Kidney (tissue), 14 donors: Measurements from ENCODE around the gene DEFB108B. TPM values are rescaled to one million over a fixed set of nuclear protein-coding genes. Genes with fewer than 3 reads are reported as not detected.
"Not testable (repeated sequence)": the region's sequence is repeated elsewhere in the genome, so short reads cannot be mapped to it uniquely, and the experiment has no call there.

Experiments
- DNase-seq, 5 donors: peaks; one replicate each; pipeline ENCODE4 v3.0.0-alpha.2; 2013 to 2020
- FAIRE-seq: peaks from 2 replicates; lab custom pipeline; 2012; peaks lifted over from hg19 to GRCh38; lab: Jason Lieb, UNC
- H3K27ac ChIP-seq, 2 donors: one replicate each; pipeline ENCODE4 v1.7.0; 2013; ENCODE audit warnings: low read depth in 2 of 2, low read length in 2 of 2, inconsistent platforms in 1 of 2
- H3K27me3 ChIP-seq: one replicate; pipeline ENCODE4 v1.7.1; 2013; ENCODE audit warnings: low read length, inconsistent platforms; ENCODE audit not compliant: control insufficient read depth, insufficient read depth
- H3K36me3 ChIP-seq, 3 donors: one replicate each; pipeline versions ENCODE4 v1.7.0 to v1.7.1; 2013; ENCODE audit warnings: low read length in 3 of 3, control low read depth in 1 of 3, inconsistent platforms in 1 of 3; ENCODE audit not compliant: insufficient read depth in 3 of 3, control insufficient read depth in 2 of 3
- H3K4me1 ChIP-seq, 3 donors: one replicate each; pipeline versions ENCODE4 v1.7.0 to v1.7.1; 2013; ENCODE audit warnings: low read length in 3 of 3, inconsistent platforms in 1 of 3, low read depth in 1 of 3; ENCODE audit not compliant: control insufficient read depth in 2 of 3, insufficient read depth in 2 of 3
- H3K4me3 ChIP-seq, 3 donors: one replicate each; pipeline versions ENCODE4 v1.7.0 to v1.8.1; 2013; ENCODE audit warnings: low read length in 3 of 3, control low read depth in 1 of 3, inconsistent platforms in 1 of 3
- H3K9ac ChIP-seq, 3 donors: one replicate each; pipeline versions ENCODE4 v1.7.0 to v1.7.1; 2013; ENCODE audit warnings: low read length in 3 of 3, control low read depth in 1 of 3, inconsistent platforms in 1 of 3
- H3K9me3 ChIP-seq, 3 donors: one replicate each; pipeline versions ENCODE4 v1.7.0 to v1.7.1; 2013; ENCODE audit warnings: low read length in 3 of 3, control low read depth in 1 of 3, inconsistent platforms in 1 of 3; ENCODE audit not compliant: control insufficient read depth in 2 of 3, insufficient read depth in 1 of 3
- CTCF ChIP-seq: IDR thresholded peaks from 3 replicates; pipeline ENCODE4 v1.5.1; 2012; ENCODE audit warnings: mild to moderate bottlenecking, moderate library complexity, borderline replicate concordance; ENCODE audit not compliant: insufficient read depth; ENCODE audit errors: extremely low read depth
- intact Hi-C: fragments of 100-400 bp; cut with DNase I; formaldehyde crosslinking; loops from one replicate; pipeline ENCODE4 v1.11.1; 2022
- polyA plus RNA-seq: library from polyadenylated mRNA; stranded (reverse); fragments of 350-450 nt; fragmentation: Illumina TruSeq; extraction: RNeasy Lipid Tissue Mini Kit (QIAGEN cat#74804); gene quantifications from one replicate; pipeline ENCODE4 v1.2.3, GENCODE V29; 2014; ENCODE audit warnings: low read depth, low replicate concordance; ENCODE audit not compliant: insufficient read depth
- total RNA-seq: library from RNA; stranded (reverse); fragmentation: NEBNext Ultra II Directional; extraction: Animal tissue kit (Norgen Biotek cat#: 25700); gene quantifications from one replicate; pipeline ENCODE4 v1.2.1, GENCODE V29; 2021
- donor health status: control.
- donor health status: control.
- donor health status: control.
- donor health status: control.
- donor health status: control.
- donor health status: DM: yes; HTN: yes; CAD: no.
- donor health status: Normal renal cell carcinoma (clear cell type).

Gene DEFB108B
- total and polyA plus RNA-seq, 2 donors from 2014 or later: not detected

GRCh38 chr11:71800335-71800953 is 32.6 kb upstream of the DEFB108B start:
- not testable (repeated sequence) for FAIRE-seq, H3K4me3 ChIP-seq

DNA sequence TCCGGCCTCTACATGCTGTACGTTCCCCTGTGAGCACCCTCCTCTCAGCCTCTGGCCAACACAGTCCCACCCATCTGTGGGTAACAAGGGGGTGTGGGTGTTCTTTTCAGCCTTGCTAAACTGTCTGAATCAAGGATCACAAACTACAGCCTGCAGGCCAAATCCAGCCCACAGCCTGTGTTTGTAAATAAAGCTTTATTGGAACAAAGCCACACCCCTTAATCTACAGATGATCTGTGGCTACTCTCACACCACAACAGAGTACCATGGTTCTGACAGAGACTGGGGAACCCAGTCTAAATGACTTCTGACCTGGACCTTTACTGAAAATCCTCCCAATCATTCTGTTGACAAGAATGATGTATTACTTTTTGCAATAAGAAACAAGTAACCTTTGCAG is 32.0 kb upstream of the DEFB108B start:
- H3K9me3 ChIP-seq, H3K36me3 ChIP-seq, intact Hi-C loops, DNase-seq, H3K4me3 ChIP-seq, H3K27me3 ChIP-seq, FAIRE-seq, H3K27ac ChIP-seq, H3K4me1 ChIP-seq, H3K9ac ChIP-seq: not testable (repeated sequence)

More at GRCh38 chr11:71800335-71800953, 32.6 kb upstream of the DEFB108B start:
- peak; percentile 87 for TF ChIP-seq CTCF
- H3K9ac ChIP-seq, H3K27ac ChIP-seq, H3K9me3 ChIP-seq, H3K4me1 ChIP-seq, intact Hi-C loops, H3K27me3 ChIP-seq, H3K36me3 ChIP-seq: not testable (repeated sequence)
- DNase-seq: peak; percentile 83 to 88 (median 87)

DNA sequence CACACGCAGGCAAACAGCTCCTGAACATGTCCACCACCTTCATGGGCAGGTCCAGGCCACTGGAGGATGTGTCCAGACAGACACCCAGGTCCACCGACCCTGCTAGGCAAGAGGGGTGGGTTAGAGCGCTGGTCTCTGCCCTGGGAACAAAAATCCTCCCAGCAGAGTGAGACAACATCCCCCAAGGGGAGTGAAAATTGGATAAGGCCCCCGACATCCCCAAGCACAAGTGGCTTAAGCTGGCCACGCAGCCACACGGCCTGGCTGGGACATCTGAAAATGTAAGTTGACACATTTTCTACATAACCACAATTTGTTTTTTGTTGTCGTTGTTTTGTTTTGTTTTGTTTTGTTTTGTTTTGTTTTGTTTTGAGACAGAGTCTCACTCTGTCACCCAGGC is 30.1 kb upstream of the DEFB108B start:
- H3K9ac ChIP-seq, H3K27ac ChIP-seq, H3K9me3 ChIP-seq, H3K27me3 ChIP-seq, DNase-seq, H3K36me3 ChIP-seq, H3K4me3 ChIP-seq, intact Hi-C loops, FAIRE-seq, H3K4me1 ChIP-seq: not testable (repeated sequence)

DNA sequence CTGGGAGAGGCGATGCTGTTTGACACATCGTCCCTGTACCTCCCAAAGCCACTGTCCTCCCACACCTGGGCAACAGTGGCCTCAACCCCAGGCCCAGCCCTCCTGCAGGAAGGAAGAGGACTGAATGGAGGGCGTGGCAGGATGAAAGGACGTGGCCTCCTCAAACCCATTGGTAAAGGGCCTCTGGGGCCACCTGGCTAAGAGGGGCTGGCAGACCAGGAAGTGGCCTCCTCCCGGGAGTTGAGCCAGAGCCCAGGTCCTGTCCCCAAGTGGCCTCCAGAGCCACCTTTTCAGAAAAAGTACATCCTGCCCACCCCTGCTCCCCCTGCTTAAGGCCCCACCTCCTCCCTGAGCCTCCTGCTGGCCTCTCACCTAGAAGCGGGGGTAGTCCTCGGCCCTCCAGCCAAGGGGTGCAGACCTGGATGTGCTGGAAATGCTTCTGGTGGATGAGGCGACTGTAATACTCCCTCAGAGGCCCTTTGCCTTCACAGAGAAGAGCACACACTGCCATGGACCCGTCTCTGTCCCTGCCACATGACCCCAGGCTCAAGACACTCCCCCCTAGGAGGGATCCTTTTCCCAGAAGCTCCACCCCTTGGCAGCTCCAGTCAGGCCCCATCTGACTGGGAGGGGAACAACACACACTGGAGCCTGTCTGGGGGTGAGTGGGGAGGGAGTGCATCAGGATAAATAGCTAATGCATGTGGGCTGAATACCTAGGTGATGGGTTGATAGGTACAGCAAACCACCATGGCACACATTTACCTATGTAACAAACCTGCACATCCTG is 28.6 kb upstream of the DEFB108B start:
- H3K4me1 ChIP-seq, H3K9me3 ChIP-seq, H3K27ac ChIP-seq, intact Hi-C loops, FAIRE-seq, H3K36me3 ChIP-seq, H3K4me3 ChIP-seq, DNase-seq, H3K27me3 ChIP-seq, H3K9ac ChIP-seq: not testable (repeated sequence)

DNA sequence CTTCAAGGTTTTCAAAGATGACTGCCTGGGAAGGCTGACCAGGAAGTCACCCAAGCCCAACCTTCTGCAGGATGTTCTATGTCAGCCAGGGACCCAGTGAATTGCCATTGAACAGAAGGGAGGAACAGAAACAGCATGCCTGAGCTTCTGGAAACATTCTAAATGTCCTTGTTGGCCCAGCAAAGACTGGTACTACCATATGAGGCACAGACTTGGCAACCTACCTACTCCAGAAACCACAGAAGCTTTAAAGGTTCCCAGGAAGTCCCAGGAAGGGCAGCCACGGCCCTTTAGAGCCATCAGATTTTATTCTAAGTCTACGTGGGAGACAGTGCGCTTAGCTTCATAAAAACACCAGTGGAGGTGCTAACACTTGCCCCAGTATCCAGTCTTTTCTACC is 20.5 kb upstream of the DEFB108B start:
- intact Hi-C loops, FAIRE-seq: not testable (repeated sequence)

More for the DNA sequence above, 20.5 kb upstream of the DEFB108B start:
- not testable (repeated sequence) for H3K4me1 ChIP-seq, H3K27ac ChIP-seq, H3K9ac ChIP-seq, H3K9me3 ChIP-seq, H3K36me3 ChIP-seq, H3K4me3 ChIP-seq, H3K27me3 ChIP-seq, DNase-seq
